ENCODE results near the gene PKD2L2.
"Not testable (repeated sequence)": the region's sequence is repeated elsewhere in the genome, so short reads cannot be mapped to it uniquely, and the experiment has no call there.

PKD2L2 gene

GRCh38 chr5:137890845-137891244 is 1.6 kb downstream of the PKD2L2 start:
- no peak for DNase-seq

GRCh38 chr5:137891849-137892248 is 2.6 kb downstream of the PKD2L2 start:
- no peak for DNase-seq

- no peak for DNase-seq
These were observed 5.3 kb downstream of the PKD2L2 start for GRCh38 chr5:137894586-137894985.

GRCh38 chr5:137896560-137896959 is 7.3 kb downstream of the PKD2L2 start:
- DNase-seq = no peak

GRCh38 chr5:137899493-137899892 is 10.2 kb downstream of the PKD2L2 start:
- DNase-seq = no peak

- no peak for DNase-seq
These were observed 12.0 kb downstream of the PKD2L2 start for GRCh38 chr5:137901011-137901817.

GRCh38 chr5:137902408-137903133 is 13.3 kb downstream of the PKD2L2 start:
- DNase-seq = no peak

- DNase-seq = no peak
These were observed 25.5 kb downstream of the PKD2L2 start for GRCh38 chr5:137914758-137915157.

GRCh38 chr5:137916923-137917322 is 27.7 kb downstream of the PKD2L2 start:
- DNase-seq = no peak

GRCh38 chr5:137921931-137922330 is 32.7 kb downstream of the PKD2L2 start:
- no peak for DNase-seq

- DNase-seq = no peak
These were observed 34.6 kb downstream of the PKD2L2 start for GRCh38 chr5:137923856-137924255.

GRCh38 chr5:137932800-137933199 is 43.5 kb downstream of the PKD2L2 start:
- DNase-seq = no peak

- DNase-seq = no peak
These were observed 44.2 kb downstream of the PKD2L2 start for GRCh38 chr5:137933491-137933911.

- DNase-seq = no peak
These were observed 45.9 kb downstream of the PKD2L2 start for GRCh38 chr5:137935190-137935589.

GRCh38 chr5:137935694-137936093 is 46.4 kb downstream of the PKD2L2 start:
- no peak for DNase-seq

GRCh38 chr5:137937994-137938750 is 48.9 kb downstream of the PKD2L2 start:
- DNase-seq = no peak

GRCh38 chr5:137938751-137939143 is 49.5 kb downstream of the PKD2L2 start:
- DNase-seq = no peak

- no peak for DNase-seq
These were observed 50.1 kb downstream of the PKD2L2 start for GRCh38 chr5:137939331-137939730.

GRCh38 chr5:137944280-137944679 is 55.0 kb downstream of the PKD2L2 start:
- not testable (repeated sequence) for DNase-seq

- no peak for DNase-seq
These were observed 56.6 kb downstream of the PKD2L2 start for GRCh38 chr5:137945825-137946224.

- DNase-seq = no peak
These were observed 65.0 kb downstream of the PKD2L2 start for GRCh38 chr5:137954131-137954879.

GRCh38 chr5:137957948-137958347 is 68.7 kb downstream of the PKD2L2 start:
- no peak for DNase-seq

- no peak for DNase-seq
These were observed 70.2 kb downstream of the PKD2L2 start for GRCh38 chr5:137959488-137959887.
